ENCODE measurements around the gene HOXB4. TPM values are rescaled to one million over a fixed set of nuclear protein-coding genes. Genes with fewer than 3 reads are reported as not detected.
A peak's percentile ranks its signal among the peaks of the same experiment; 100 is the strongest.

Gene HOXB4
- total RNA-seq, 3 donors from 2014 or later: 0.94 to 1.6 (median 1.4) TPM

- H3K27me3 Mint-ChIP-seq (ENCODE audit: low read depth): peaks cover 20% of the 10 kb centered on the region
- peaks cover 20% of the 10 kb centered on the region for H3K4me1 Mint-ChIP-seq (ENCODE audit: low read depth)
- DNase-seq (no peak), ATAC-seq (no peak)
- no peaks in the 10 kb centered on the region for H3K36me3 Mint-ChIP-seq (ENCODE audit: insufficient read depth)
- no peaks in the 10 kb centered on the region for H3K9me3 Mint-ChIP-seq
- no peak overlapping the region for H3K4me3 Mint-ChIP-seq
Measured at GRCh38 chr17:48552466-48553189, 25.5 kb downstream of the HOXB4 start.

- DNase-seq (no peak), ATAC-seq (no peak)
- Mint-ChIP-seq H3K4me3 (no peak overlapping the region), H3K9me3 (no peaks in the 10 kb centered on the region), H3K4me1 (ENCODE audit: low read depth) (peaks cover 26% of the 10 kb centered on the region), H3K36me3 (ENCODE audit: insufficient read depth) (no peaks in the 10 kb centered on the region), H3K27me3 (ENCODE audit: low read depth) (peaks cover 19% of the 10 kb centered on the region)
Measured at GRCh38 chr17:48551596-48552465, 26.3 kb downstream of the HOXB4 start.

GRCh38 chr17:48551214-48551555 lies 27.0 kb downstream of the HOXB4 start:
- Mint-ChIP-seq H3K27me3 (ENCODE audit: low read depth) (peaks cover 12% of the 10 kb centered on the region), H3K4me1 (ENCODE audit: low read depth) (peaks cover 30% of the 10 kb centered on the region), H3K4me3 (no peak overlapping the region), H3K9me3 (no peaks in the 10 kb centered on the region), H3K36me3 (ENCODE audit: insufficient read depth) (no peaks in the 10 kb centered on the region)
- ATAC-seq (no peak), DNase-seq (no peak)

- ATAC-seq (no peak), DNase-seq (no peak)
- H3K4me1 Mint-ChIP-seq (ENCODE audit: low read depth): peaks cover 31% of the 10 kb centered on the region
- no peaks in the 10 kb centered on the region for H3K36me3 Mint-ChIP-seq (ENCODE audit: insufficient read depth)
- no peak overlapping the region for H3K4me3 Mint-ChIP-seq
- no peaks in the 10 kb centered on the region for H3K9me3 Mint-ChIP-seq
- H3K27me3 Mint-ChIP-seq (ENCODE audit: low read depth): peaks cover 12% of the 10 kb centered on the region
Measured at GRCh38 chr17:48550502-48551213, 27.5 kb downstream of the HOXB4 start.

- no peaks in the 10 kb centered on the region for H3K9me3 Mint-ChIP-seq
- DNase-seq: no peak
- peaks cover 34% of the 10 kb centered on the region for H3K4me1 Mint-ChIP-seq (ENCODE audit: low read depth)
- H3K27me3 Mint-ChIP-seq (ENCODE audit: low read depth): peaks cover 9% of the 10 kb centered on the region
- H3K4me3 Mint-ChIP-seq: no peak overlapping the region
- ATAC-seq: no peak
- no peaks in the 10 kb centered on the region for H3K36me3 Mint-ChIP-seq (ENCODE audit: insufficient read depth)
Measured at GRCh38 chr17:48549914-48550501, 28.1 kb downstream of the HOXB4 start.

- Mint-ChIP-seq H3K4me1 (ENCODE audit: low read depth) (peaks cover 35% of the 10 kb centered on the region), H3K27me3 (ENCODE audit: low read depth) (peaks cover 7% of the 10 kb centered on the region), H3K9me3 (no peaks in the 10 kb centered on the region), H3K36me3 (ENCODE audit: insufficient read depth) (no peaks in the 10 kb centered on the region), H3K4me3 (no peak overlapping the region)
- DNase-seq: no peak
- ATAC-seq: no peak
Measured at GRCh38 chr17:48549281-48549630, 28.9 kb downstream of the HOXB4 start.

- ATAC-seq (no peak), DNase-seq (no peak)
- H3K4me1 Mint-ChIP-seq (ENCODE audit: low read depth): peaks cover 37% of the 10 kb centered on the region
- H3K9me3 Mint-ChIP-seq: no peaks in the 10 kb centered on the region
- H3K36me3 Mint-ChIP-seq (ENCODE audit: insufficient read depth): no peaks in the 10 kb centered on the region
- H3K27me3 Mint-ChIP-seq (ENCODE audit: low read depth): peaks cover 8% of the 10 kb centered on the region
- H3K4me3 Mint-ChIP-seq: peak overlapping the region; percentile 64
Measured at GRCh38 chr17:48548523-48549280, 29.4 kb downstream of the HOXB4 start.

- peak overlapping the region; percentile 64 for H3K4me3 Mint-ChIP-seq
- no peak for ATAC-seq
- peak; percentile 18 for DNase-seq
- peaks cover 37% of the 10 kb centered on the region for H3K4me1 Mint-ChIP-seq (ENCODE audit: low read depth)
- H3K9me3 Mint-ChIP-seq: no peaks in the 10 kb centered on the region
- H3K27me3 Mint-ChIP-seq (ENCODE audit: low read depth): peaks cover 10% of the 10 kb centered on the region
- H3K36me3 Mint-ChIP-seq (ENCODE audit: insufficient read depth): no peaks in the 10 kb centered on the region
Measured at GRCh38 chr17:48547808-48548522, 30.2 kb downstream of the HOXB4 start.

GRCh38 chr17:48546924-48547807 lies 31.0 kb downstream of the HOXB4 start:
- H3K36me3 Mint-ChIP-seq (ENCODE audit: insufficient read depth): no peaks in the 10 kb centered on the region
- no peak for ATAC-seq
- H3K4me3 Mint-ChIP-seq: peak overlapping the region; percentile 64
- DNase-seq: no peak
- H3K4me1 Mint-ChIP-seq (ENCODE audit: low read depth): peaks cover 42% of the 10 kb centered on the region
- H3K9me3 Mint-ChIP-seq: no peaks in the 10 kb centered on the region
- H3K27me3 Mint-ChIP-seq (ENCODE audit: low read depth): peaks cover 12% of the 10 kb centered on the region

DNA sequence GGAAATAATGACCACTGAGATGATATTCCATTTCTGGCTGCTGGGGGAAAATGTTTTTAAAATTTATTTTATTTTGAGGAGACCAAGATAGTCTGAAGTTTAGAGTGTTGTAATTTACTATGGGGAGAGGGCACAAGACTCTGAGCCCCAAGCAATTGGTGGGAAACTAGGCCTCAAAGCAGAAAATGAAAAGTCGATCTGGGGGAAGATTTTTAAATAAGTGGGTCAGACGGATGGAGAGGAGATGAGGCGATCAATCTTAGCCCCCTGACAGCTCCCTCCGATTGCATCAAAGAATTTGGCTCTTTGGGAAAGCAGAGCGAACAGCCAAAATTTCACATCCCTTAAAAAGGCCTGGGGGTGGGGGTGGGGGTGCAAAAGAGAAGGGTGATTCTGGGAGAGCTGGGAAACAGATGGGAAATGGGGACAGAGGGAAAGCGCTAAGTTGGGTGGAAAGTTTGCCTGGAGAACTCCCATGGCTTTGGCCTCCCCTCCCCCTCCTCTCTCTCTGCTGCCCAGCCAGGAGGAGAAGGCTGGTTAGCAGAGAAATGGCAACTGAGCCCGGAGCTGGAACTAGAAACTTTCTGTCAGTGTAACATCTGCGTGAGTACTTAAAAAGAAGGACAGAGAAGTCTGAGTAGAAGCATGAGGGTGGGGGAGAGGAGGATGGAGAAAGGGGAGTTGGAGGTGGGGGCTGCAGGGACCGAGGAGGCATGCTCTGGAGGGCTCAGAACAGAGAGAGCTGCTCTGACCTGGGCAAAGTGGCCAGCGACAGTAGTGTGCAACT lies 31.8 kb downstream of the HOXB4 start:
- Mint-ChIP-seq H3K4me1 (ENCODE audit: low read depth) (peaks cover 47% of the 10 kb centered on the region), H3K36me3 (ENCODE audit: insufficient read depth) (no peaks in the 10 kb centered on the region), H3K27me3 (ENCODE audit: low read depth) (peaks cover 15% of the 10 kb centered on the region), H3K4me3 (peak overlapping the region; percentile 29), H3K9me3 (no peaks in the 10 kb centered on the region)
- DNase-seq (no peak), ATAC-seq (no peak)

DNA sequence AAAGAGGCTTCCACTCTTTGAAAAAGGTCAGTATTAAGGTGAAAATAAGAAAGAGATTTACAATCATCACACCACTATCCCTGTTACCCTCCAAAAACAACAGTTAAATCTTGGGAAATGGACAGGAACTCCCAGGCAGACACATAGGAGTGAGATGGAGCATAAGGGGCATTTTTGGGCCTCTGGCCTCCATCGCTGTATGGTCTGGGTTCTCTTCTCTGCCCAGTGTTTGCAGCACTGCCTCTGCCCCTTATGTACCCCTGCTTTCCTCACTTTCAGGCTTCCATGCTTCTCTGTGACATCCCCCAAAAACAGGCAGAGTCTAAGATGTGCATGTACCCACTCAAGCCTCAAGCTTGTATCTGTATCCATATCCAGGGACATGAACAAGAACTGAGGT lies 32.6 kb downstream of the HOXB4 start:
- no peaks in the 10 kb centered on the region for H3K36me3 Mint-ChIP-seq (ENCODE audit: insufficient read depth)
- peak overlapping the region; percentile 96 for H3K4me3 Mint-ChIP-seq
- H3K4me1 Mint-ChIP-seq (ENCODE audit: low read depth): peaks cover 49% of the 10 kb centered on the region
- peaks cover 15% of the 10 kb centered on the region for H3K27me3 Mint-ChIP-seq (ENCODE audit: low read depth)
- H3K9me3 Mint-ChIP-seq: no peaks in the 10 kb centered on the region
- DNase-seq (no peak), ATAC-seq (no peak)

- Mint-ChIP-seq H3K27me3 (ENCODE audit: low read depth) (peaks cover 15% of the 10 kb centered on the region), H3K4me1 (ENCODE audit: low read depth) (peaks cover 54% of the 10 kb centered on the region), H3K9me3 (no peaks in the 10 kb centered on the region), H3K4me3 (peak within 1 kb of the TSS; percentile 96), H3K36me3 (ENCODE audit: insufficient read depth) (no peaks in the 10 kb centered on the region)
- DNase-seq: no peak
- ATAC-seq: no peak
Measured at GRCh38 chr17:48545022-48545375, 33.2 kb downstream of the HOXB4 start, which contains the start of gene HOXB2. Gene HOXB2, minus strand, starts transcription at chr17:48545109. Its CDS starts 198 bp downstream, at chr17:48544911.
